Pons (tissue), 1 donor: Measurements from ENCODE around the gene KCNQ5.

Experiments used
- DNase-seq: peaks from one replicate; pipeline ENCODE4 v3.0.0-alpha.2; 2016; ENCODE audit warnings: low spot score

KCNQ5 gene

DNA sequence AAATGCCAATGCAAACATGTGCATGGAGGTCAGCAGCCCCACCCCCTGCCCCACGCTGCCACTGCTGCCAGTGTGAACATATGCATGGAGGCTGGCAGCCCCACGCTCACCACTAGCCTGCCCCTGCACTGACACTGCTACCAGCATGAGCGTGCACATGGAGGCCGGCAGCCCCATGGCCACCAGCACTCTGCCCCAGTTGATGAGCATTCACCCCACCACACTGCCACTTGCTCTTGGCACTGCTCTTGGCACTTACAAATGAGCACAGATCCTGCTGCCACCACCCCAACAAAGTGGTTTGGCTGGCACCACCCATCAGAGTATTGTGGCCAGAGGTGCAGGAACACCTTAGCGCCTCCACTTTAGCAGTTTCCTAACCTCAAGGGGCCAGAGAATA lies 429.3 kb downstream of the KCNQ5 start:
- no peak for DNase-seq

DNA sequence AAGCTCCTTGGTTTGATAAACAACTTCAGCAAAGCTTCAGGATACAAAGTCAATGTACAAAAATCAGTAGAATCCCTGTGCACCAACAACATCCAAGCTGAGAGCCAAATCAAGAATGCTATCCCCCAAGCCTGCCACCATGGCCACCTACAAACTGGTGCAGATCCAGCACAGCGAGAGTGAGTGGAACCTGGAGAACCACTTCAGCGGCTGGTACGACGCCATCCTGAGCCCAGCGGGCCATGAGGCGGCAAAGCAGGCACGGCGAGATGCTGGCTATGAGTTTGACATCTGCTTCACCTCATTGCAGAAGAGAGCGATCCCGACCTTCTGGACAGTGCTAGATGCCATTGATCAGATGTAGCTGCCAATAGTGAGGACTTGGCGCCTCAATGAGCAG lies 433.1 kb downstream of the KCNQ5 start:
- no peak for DNase-seq

DNA sequence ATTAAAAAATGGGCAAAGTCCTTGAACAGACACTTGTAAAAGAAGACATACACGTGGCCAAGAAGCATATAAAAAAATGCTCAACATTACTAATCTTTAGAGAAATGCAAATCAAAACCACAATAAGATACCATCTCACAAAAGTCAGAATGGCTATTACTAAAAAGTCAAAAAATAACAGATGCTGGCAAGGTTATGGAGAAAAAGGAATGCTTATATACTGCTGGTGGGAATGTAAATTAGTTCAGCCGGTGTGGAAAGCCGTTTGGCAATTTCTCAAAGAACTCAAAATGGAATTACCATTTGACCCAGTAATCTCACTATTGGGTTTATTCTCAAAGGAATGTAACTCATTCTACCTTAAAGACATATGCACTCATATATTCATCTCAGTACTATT lies 436.9 kb downstream of the KCNQ5 start:
- DNase-seq = no peak

GRCh38 chr6:73062130-73062529 lies 440.3 kb downstream of the KCNQ5 start:
- no peak for DNase-seq

- DNase-seq = no peak
These were observed 441.0 kb downstream of the KCNQ5 start for GRCh38 chr6:73062837-73063236.

GRCh38 chr6:73064266-73064665 lies 442.4 kb downstream of the KCNQ5 start:
- DNase-seq = no peak

DNA sequence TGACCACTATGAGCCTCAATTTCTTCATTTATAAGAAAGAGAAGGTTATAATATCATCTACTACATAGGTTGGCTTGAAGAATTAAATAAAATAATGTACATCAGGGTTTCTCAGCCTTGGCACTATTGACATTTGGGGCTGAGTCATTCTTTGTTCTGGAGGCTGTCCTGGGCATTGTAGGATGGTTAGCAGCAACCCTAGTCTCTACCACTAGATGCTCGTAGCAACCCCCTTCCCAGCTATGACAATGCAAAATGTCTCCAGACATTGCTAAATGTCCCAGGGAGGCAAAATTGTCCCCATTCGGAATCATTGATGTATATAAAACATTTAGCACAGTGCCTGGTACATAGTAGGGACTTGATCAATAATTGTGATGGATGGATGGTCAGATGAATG lies 451.4 kb downstream of the KCNQ5 start:
- DNase-seq = no peak

DNA sequence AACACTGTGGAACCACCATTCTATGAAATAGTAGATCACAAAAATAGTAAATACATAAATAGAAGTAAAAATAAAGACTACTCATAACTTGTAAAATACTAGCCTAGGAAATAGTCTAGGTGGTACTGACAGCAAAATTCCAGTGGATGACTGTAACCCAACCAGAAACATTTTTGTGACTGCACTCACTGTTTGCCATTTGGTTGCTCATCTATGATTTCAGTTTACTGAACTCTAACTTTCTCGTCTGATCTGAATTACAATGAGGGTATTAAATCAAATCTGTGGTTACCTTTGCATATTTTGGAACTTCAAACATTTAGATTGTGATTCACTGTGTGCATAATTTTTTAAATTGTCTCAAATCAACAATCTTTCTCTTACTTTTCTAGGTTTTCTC lies 452.3 kb downstream of the KCNQ5 start:
- DNase-seq = no peak

DNA sequence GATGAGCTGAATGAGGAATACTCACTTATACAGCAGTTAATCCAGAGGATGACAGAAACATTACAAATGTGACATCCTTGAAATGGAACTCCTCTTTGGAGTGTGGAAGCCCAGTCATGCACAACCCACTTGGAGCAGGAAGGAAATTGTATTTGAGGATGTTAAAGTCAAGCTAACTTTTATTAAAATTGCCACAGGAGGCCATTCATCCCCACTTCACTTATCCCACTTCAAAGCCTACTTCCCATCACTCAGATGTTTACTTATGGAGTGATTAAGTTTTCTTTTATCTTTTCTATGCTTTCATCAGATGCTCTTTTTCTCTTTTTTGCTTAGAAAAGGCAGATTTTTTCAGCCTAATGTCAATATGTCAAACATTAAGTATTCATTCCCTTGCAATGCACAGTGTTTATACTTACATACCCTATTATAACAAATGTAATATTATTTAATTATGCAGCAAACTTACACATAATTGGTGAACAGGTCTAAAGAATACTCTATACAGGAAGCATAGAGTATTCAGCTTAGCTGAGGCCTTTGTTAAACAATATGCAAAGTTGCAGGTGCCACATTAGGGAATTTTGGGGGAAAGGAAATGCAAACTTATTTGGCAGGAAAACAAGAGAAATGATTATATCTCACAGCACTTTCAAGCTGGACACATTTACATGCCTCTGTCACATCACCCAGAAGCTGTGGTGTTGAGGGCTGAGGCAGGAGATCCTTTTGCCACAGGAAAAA lies 454.5 kb downstream of the KCNQ5 start:
- no peak for DNase-seq

DNA sequence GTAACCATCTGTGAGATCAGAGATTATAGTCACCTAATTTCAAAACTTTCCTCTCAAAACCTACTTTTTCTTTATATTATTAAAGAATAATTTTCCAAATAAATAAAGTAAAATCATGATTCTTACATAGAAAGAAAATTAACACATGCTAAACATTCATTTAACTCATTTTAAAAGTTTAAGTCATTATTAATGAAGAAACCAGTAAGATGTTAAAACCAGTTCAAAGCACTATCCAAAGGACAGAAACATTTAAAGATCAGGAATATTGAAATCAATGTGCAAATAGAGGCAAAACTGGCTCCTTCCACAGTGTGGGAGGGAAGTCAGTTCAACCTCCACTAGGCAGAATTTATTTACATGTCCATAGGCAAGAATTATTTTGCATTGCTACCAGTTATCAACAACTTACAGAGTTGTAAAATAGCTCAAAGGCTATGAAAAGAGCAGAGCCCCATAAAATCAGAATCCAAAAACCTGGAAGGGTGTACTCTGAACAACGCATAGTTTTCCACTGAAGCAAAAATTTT lies 456.5 kb downstream of the KCNQ5 start:
- DNase-seq = no peak

GRCh38 chr6:73078908-73079610 lies 457.2 kb downstream of the KCNQ5 start:
- DNase-seq = no peak

- no peak for DNase-seq
These were observed 457.7 kb downstream of the KCNQ5 start for GRCh38 chr6:73079611-73079955.

- DNase-seq = no peak
These were observed 458.1 kb downstream of the KCNQ5 start for GRCh38 chr6:73079978-73080377.

DNA sequence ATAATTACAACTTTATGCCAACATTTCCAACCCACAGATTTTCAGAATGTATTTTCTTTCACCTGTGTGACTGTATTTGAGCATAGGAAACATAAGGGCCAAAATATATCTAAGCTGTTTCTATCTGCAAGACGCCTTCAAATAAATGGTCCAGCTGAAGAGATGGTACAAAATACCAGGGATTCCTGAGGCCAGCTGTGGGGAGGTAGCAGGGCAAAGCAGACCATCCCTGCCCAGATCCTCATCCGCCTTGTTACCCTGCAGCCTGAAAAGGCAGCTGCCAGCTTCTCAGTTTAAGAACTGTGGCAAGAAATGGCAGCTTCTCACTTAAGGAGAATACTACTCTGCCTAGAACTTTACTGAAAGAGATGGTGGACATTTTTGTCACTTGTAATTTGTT lies 460.1 kb downstream of the KCNQ5 start:
- no peak for DNase-seq

- no peak for DNase-seq
These were observed 462.0 kb downstream of the KCNQ5 start for GRCh38 chr6:73083886-73084285.

- no peak for DNase-seq
These were observed 463.6 kb downstream of the KCNQ5 start for GRCh38 chr6:73085443-73085871.

DNA sequence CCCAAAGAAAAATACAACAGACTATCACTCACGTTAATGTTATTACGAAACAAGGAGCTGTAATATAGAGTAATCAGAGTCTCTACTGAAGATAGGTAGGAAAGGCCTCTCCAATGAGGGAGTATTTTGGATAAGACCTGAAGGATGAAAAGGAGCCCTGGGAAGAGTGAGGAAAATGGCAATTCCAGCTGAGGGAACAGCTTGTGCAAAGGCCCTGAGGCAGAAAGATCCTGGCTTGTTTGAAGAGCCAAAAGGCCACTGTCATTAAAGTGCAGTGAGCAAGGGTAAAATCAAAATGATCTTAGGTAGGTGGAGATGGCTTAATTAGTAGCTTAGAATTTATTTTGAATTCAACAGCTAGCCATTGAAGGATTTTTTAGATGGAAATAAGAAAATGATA lies 464.9 kb downstream of the KCNQ5 start:
- DNase-seq = no peak

DNA sequence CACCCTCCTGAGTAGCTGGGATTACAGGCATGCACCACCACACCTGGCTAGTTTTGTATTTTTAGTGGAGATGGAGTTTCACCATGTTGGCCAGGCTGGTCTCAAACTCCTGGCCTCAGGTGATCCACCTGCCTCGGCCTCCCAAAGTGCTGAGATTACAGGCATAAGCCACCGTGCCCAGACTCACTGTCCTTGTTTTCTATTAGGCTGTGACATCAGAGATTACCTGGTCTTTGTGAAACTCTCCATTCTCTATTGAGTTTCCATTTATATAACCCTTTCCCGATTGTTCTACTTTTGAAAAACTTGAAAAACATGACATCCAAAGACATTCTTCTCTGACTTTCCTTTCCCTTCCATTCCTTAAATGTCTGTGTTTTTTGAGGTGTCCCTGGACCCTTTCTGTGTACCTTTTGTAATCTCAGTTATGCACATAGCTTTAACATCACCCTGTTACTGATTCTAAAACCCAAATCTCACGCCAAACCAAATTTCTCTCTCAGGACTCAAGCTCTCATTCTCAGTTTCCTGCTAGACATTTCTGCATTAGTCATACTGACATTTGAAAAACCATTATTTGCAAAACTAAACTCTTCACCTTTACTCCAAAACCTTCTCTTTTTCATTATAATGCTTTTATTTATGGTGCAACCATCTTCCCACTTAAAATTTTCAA lies 466.4 kb downstream of the KCNQ5 start:
- no peak for DNase-seq

GRCh38 chr6:73104921-73105320 lies 483.1 kb downstream of the KCNQ5 start:
- no peak for DNase-seq

DNA sequence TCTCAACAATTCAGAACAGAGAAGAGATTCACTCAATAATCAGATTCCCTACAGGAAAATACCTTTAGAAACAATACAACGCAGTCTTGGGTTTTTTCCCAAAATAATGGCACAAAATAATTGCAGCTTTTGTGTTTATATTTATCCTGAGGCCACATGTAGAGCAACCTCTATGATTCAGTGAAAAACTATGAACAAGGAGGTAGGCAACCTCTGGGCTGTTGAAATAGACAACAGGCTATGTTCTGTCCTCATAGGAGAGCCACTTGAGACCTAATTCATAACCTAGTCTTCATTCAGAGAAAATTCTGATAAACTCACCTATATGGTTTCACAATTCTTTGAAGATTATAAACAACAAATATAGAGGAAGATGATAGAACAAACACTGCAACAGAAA lies 485.2 kb downstream of the KCNQ5 start:
- no peak for DNase-seq

GRCh38 chr6:73108949-73109348 lies 487.1 kb downstream of the KCNQ5 start:
- no peak for DNase-seq

DNA sequence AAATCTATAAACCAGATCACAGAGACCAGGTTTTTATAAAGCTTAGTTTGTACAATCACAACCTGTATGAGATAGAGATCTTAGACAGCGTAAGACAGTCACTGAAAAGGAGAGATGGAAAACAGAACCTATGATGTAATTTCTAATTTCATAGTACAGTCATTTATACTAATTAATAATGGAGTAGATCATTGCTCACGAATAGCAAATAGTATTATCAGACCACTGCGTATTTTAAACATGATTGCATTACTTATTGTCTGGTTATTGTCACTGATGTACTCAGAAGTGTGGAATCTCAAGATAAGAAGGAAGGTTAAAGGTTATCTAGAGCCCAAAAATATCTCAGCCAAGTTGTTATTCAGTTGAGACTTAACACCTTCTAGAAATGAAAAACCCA lies 487.8 kb downstream of the KCNQ5 start:
- no peak for DNase-seq

DNA sequence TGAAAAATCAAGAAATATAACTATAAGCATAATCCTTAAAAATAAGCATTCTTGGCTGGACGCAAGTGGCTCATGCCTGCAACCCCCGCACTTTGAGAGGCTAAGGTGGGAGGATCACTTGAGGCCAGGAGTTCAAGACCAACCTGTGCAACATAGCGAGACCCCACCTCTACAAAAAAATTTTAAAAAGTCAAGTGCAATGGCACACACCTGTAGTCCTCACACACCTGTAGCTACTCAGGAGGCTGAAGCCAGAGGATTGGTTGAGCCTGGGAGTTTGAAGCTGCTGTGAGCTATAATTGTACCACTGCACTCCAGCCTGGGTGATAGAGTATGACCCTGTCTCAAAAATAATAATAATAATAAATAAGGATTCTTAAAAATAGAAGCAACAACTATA lies 494.5 kb downstream of the KCNQ5 start:
- DNase-seq = no peak
